ENCODE data around the gene TUBB. TPM values are rescaled to one million over a fixed set of nuclear protein-coding genes. Genes with fewer than 3 reads are reported as not detected.
A peak's percentile ranks its signal among the peaks of the same experiment; 100 is the strongest.

Gene TUBB
- total and polyA plus RNA-seq, 2 donors (not counting 1 experiment from before 2014, with no cell fraction given), result 102 to 295 TPM

DNA sequence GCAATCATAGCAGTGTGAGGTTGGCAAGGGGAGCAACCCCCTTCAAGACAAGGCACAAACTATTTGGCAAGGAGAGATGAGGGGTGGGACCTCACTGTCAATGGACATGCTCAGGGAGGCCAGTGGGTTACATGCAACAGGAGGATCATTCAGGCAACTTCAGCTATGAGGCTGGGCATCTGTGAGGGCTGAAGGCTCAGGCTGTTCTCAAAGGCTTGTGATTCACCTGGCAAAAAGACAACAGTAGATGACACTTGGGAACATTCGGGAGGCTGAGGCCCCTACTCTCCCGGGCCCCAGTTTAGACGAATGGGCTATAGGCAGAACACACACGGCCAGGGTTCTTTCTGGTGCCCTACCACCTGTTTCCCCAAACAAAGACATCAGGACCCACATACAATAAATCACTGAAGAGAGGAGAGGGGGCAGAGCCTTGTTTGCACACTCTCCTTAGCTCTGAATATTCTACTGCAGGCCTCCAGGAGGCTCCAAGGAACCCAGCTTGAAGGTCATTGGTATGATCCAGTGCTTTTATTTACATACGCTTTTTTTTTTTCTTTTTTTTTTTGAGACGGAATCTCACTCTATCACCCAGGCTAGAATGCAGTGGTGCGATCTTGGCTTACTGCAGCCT, 7.9 kb downstream of the TUBB start:
- intact Hi-C loops (cut with micrococcal nuclease), result no loop called here
- DNase-seq (no peak), ATAC-seq (ENCODE audit: low read depth) (no peak)
- Histone ChIP-seq H3K36me3 (replicated peaks in 1 of 2; ENCODE audit: control extremely low read depth in 1 of 2, control insufficient read depth in 1 of 2, extremely low read depth in 1 of 2, insufficient read depth in 2 of 2, low read length in 1 of 2) (peaks cover 3 to 55% of the 10 kb centered on the region in 2 experiments), H3K4me1 (ENCODE audit: control insufficient read depth in 2 of 2, insufficient read depth in 2 of 2, low read length in 2 of 2) (peaks cover 15 to 18% of the 10 kb centered on the region in 2 donors), H3K27ac (ENCODE audit: low read length in 2 of 2) (peak overlapping the region in 1 of 2 donors; percentile 37), H3K27me3 (replicated peaks in 1 of 4; ENCODE audit: control extremely low read depth in 1 of 4, control insufficient read depth in 3 of 4, insufficient read depth in 4 of 4, low read length in 3 of 4) (no peaks in the 10 kb centered on the region), H3K9me3 (ENCODE audit: control extremely low read depth in 1 of 3, control insufficient read depth in 2 of 3, insufficient read depth in 1 of 3, low read length in 2 of 3) (no peaks in the 10 kb centered on the region), H3K4me2 (replicated peaks; ENCODE audit: low read depth, low read length, poor library complexity, severe bottlenecking) (no peak overlapping the region), H2AFZ (ENCODE audit: insufficient read depth, low read depth, low read length, poor library complexity, severe bottlenecking) (no peak overlapping the region), H3K79me2 (ENCODE audit: control insufficient read depth, insufficient read depth, low read length) (peaks cover 89% of the 10 kb centered on the region), H3K9ac (ENCODE audit: low read length) (no peak overlapping the region), H4K20me1 (ENCODE audit: control insufficient read depth, insufficient read depth, low read length, poor library complexity, severe bottlenecking) (peaks cover 35% of the 10 kb centered on the region), H3K4me3 (ENCODE audit: control extremely low read depth in 1 of 5, extremely low read depth in 1 of 5, insufficient read depth in 1 of 5, low read depth in 2 of 5, low read length in 4 of 5) (no peak overlapping the region)
- TF ChIP-seq, protein P1, sequence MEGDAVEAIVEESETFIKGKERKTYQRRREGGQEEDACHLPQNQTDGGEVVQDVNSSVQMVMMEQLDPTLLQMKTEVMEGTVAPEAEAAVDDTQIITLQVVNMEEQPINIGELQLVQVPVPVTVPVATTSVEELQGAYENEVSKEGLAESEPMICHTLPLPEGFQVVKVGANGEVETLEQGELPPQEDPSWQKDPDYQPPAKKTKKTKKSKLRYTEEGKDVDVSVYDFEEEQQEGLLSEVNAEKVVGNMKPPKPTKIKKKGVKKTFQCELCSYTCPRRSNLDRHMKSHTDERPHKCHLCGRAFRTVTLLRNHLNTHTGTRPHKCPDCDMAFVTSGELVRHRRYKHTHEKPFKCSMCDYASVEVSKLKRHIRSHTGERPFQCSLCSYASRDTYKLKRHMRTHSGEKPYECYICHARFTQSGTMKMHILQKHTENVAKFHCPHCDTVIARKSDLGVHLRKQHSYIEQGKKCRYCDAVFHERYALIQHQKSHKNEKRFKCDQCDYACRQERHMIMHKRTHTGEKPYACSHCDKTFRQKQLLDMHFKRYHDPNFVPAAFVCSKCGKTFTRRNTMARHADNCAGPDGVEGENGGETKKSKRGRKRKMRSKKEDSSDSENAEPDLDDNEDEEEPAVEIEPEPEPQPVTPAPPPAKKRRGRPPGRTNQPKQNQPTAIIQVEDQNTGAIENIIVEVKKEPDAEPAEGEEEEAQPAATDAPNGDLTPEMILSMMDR (IDR thresholded peaks at IDR 0.05), result no peak
- TF ChIP-seq EZH2 (IDR thresholded peaks at IDR 0.05; ENCODE audit: borderline replicate concordance, insufficient read depth, low read depth, low read length, poor library complexity, severe bottlenecking), result no peak
- H3K27me3 Mint-ChIP-seq, result no peaks in the 10 kb centered on the region
- WGBS (ENCODE audit: insufficient coverage), result 51% methylated on average over 4 of the region's 7 CpGs
- H3K27ac Mint-ChIP-seq, result peak overlapping the region; percentile 50
- H3K4me1 Mint-ChIP-seq, result peaks cover 36% of the 10 kb centered on the region
- CTCF ChIA-PET, result interaction anchor here (0.6 to 22.5 kb wide), 9 partner anchors 14 to 1020 kb away, joined by 3 to 963 read pairs (median 6); partner anchors contain the start of genes DHX16 and FLOT1
- H3K4me3 Mint-ChIP-seq, result no peak overlapping the region
- no peaks in the 10 kb centered on the region for H3K9me3 Mint-ChIP-seq (ENCODE audit: insufficient read depth)
- POLR2A ChIA-PET, result interaction anchor here (0.6 to 1.2 kb wide), 3 partner anchors 47 to 193 kb away, joined by 3 to 10 read pairs (median 5); no protein-coding TSS in a partner anchor

Data from B cell (primary cell).